Stimulated activated effector memory CD8-positive, alpha-beta T cell treated with anti-CD3 and anti-CD28 coated beads, Interleukin-12 subunit alpha, Interleukin-12 subunit beta, amount 100 ng/mL, for 72 hours (primary cell): Measurements from ENCODE around the gene FITM2.
A peak's percentile ranks its signal among the peaks of the same experiment; 100 is the strongest.

Source experiments
- ATAC-seq: fragments of 150-1000 bp; cut with Tn5 transposase; 2 replicates; pipeline ENCODE4 v1.10.0; 2021
- DNase-seq, 2 donors: peaks; one replicate each; pipeline ENCODE4 v3.0.0; 2021 to 2022; ENCODE audit warnings: low spot score in 2 of 2
- H3K27ac Mint-ChIP-seq: one replicate; pipeline ENCODE4 v1.8.0; 2022; ENCODE audit warnings: mild to moderate bottlenecking, mixed read lengths
- H3K36me3 Mint-ChIP-seq: one replicate; pipeline ENCODE4 v1.8.0; 2022; ENCODE audit warnings: mild to moderate bottlenecking, mixed read lengths
- H3K4me1 Mint-ChIP-seq: one replicate; pipeline ENCODE4 v1.8.0; 2022; ENCODE audit warnings: mixed read lengths
- H3K4me3 Mint-ChIP-seq: one replicate; pipeline ENCODE4 v1.8.0; 2022; ENCODE audit warnings: mild to moderate bottlenecking, mixed read lengths
- H3K9me3 Mint-ChIP-seq: one replicate; pipeline ENCODE4 v1.8.0; 2022; ENCODE audit warnings: mixed read lengths

Gene FITM2

DNA sequence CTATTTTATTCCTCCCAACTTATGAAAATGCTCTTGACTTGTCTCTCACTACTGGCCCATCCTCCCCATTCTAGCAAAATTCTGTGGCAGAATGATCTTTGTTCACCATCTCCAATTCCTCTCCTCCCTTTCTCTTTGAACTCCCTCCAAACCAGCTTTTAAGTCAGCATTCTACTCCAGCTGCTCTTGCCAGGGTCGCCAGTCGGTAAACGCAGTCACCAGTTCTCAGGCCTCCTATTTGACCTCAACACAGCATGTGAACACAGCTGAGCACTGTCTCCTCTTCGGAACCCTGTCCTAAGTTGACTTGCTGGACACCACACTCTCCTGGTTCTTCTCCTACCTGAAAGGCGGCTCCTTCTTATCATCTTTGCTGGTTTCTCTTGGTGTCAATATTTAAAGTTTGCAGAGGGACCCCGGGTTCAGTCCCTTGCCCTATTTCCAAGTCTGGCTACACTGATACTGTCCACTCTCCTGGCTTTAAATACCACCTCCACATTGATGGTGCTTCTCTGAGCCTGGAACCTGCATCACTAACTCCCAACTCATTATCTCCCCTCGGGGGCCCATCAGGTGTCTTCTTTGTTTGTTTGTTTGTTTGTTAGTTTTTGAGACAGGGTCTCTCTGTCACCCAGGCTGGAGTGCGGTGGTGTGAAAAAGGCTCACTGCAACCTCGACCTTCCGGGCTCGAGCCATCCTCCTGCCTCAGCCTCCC, 36.5 kb downstream of the FITM2 start:
- ATAC-seq (no peak), DNase-seq (no peak)
- no peak overlapping the region for H3K27ac Mint-ChIP-seq
- no peaks in the 10 kb centered on the region for H3K36me3 Mint-ChIP-seq
- H3K4me3 Mint-ChIP-seq, result no peak overlapping the region
- no peaks in the 10 kb centered on the region for H3K9me3 Mint-ChIP-seq
- H3K4me1 Mint-ChIP-seq, result no peaks in the 10 kb centered on the region

GRCh38 chr20:44273231-44274215, 37.5 kb downstream of the FITM2 start:
- Mint-ChIP-seq H3K4me3 (no peak overlapping the region), H3K9me3 (no peaks in the 10 kb centered on the region), H3K4me1 (no peaks in the 10 kb centered on the region), H3K27ac (no peak overlapping the region), H3K36me3 (no peaks in the 10 kb centered on the region)
- peak; percentile 63 for ATAC-seq
- no peak for DNase-seq

GRCh38 chr20:44271915-44272663, 38.9 kb downstream of the FITM2 start:
- no peak overlapping the region for H3K27ac Mint-ChIP-seq
- no peak for DNase-seq
- no peaks in the 10 kb centered on the region for H3K9me3 Mint-ChIP-seq
- H3K4me1 Mint-ChIP-seq, result no peaks in the 10 kb centered on the region
- H3K36me3 Mint-ChIP-seq, result no peaks in the 10 kb centered on the region
- no peak for ATAC-seq
- H3K4me3 Mint-ChIP-seq, result no peak overlapping the region

- H3K27ac Mint-ChIP-seq, result no peak overlapping the region
- H3K4me3 Mint-ChIP-seq, result no peak overlapping the region
- H3K9me3 Mint-ChIP-seq, result no peaks in the 10 kb centered on the region
- DNase-seq (no peak), ATAC-seq (no peak)
- no peaks in the 10 kb centered on the region for H3K36me3 Mint-ChIP-seq
- no peaks in the 10 kb centered on the region for H3K4me1 Mint-ChIP-seq
Measured at GRCh38 chr20:44268802-44269201, 42.2 kb downstream of the FITM2 start.

DNA sequence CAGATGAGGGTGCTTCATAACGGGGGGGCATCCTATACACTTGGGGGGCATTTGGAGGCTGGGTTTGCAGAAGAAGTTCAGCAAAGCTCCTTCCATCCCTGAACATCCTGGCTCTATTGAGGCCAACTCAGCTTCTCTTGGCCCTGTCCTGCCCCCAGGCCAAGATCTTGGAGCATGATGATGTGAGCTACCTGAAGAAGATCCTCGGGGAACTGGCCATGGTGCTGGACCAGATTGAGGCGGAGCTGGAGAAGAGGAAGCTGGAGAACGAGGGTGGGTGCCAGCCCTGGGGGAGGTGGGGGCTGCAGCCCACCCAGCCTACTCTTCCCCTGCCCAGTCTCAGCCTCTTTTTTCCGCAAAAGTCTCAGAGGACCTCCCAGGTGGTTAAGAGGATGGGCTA, 46.7 kb downstream of the FITM2 start:
- Mint-ChIP-seq H3K27ac (no peak overlapping the region), H3K4me3 (no peak overlapping the region), H3K9me3 (no peaks in the 10 kb centered on the region), H3K4me1 (no peaks in the 10 kb centered on the region), H3K36me3 (no peaks in the 10 kb centered on the region)
- DNase-seq, result no peak
- no peak for ATAC-seq

DNA sequence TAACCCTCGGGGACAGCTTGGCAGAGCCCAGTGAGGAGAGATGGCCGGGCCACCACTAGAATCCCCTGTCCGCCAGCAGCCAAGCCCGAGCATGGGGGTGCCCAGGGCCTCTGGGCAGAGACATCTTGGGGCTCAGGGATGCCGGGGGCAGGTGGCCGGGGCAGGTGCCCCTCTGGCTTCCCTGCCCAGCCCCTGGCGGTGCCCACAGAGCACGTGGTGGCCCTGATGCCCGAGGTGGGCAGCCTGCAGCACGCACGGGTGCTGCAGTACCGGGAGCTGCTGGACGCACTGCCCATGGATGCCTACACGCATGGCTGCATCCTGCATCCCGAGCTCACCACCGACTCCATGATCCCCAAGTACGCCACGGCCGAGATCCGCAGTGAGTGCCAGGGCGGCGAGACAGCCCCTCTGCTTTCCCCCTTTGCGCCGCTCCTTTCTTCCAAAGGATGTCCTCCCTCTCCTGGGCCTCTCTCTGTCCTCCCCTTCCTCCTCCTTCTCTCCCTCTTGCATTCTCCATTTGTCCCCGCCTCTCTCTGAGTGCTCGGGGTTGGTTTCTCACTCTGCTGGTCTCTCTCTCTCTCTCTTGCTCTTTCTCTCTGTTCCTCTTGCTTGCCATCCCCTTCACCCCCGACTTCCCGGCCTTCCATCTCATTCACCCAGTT, 52.6 kb downstream of the FITM2 start:
- DNase-seq, result no peak
- H3K4me3 Mint-ChIP-seq, result no peak overlapping the region
- no peak overlapping the region for H3K27ac Mint-ChIP-seq
- no peaks in the 10 kb centered on the region for H3K9me3 Mint-ChIP-seq
- H3K4me1 Mint-ChIP-seq, result peaks cover 6% of the 10 kb centered on the region
- no peak for ATAC-seq
- H3K36me3 Mint-ChIP-seq, result no peaks in the 10 kb centered on the region

DNA sequence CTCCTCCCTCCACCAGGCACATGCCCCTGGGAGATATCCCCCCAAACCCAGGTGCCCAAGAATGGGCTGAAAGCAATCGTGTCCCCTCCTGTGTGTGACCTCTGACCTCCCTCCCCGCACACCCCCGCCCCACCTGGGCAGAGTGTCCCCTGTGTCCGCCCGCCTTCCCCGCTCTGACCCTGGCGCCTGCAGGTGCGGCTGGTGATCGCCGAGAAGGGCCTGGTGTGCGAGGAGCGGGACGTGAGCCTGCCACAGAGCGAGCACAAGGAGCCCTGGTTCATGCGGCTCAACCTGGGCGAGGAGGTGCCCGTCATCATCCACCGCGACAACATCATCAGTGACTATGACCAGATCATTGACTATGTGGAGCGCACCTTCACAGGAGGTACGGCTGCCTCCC, 54.0 kb downstream of the FITM2 start:
- Mint-ChIP-seq H3K36me3 (no peaks in the 10 kb centered on the region), H3K4me1 (peaks cover 6% of the 10 kb centered on the region), H3K9me3 (no peaks in the 10 kb centered on the region), H3K27ac (no peak overlapping the region), H3K4me3 (no peak overlapping the region)
- DNase-seq, result no peak
- no peak for ATAC-seq

- DNase-seq (no peak), ATAC-seq (no peak)
- Mint-ChIP-seq H3K9me3 (no peaks in the 10 kb centered on the region), H3K4me1 (peaks cover 6% of the 10 kb centered on the region), H3K4me3 (no peak overlapping the region), H3K36me3 (no peaks in the 10 kb centered on the region), H3K27ac (no peak overlapping the region)
Measured at GRCh38 chr20:44255942-44256341, 55.1 kb downstream of the FITM2 start.

DNA sequence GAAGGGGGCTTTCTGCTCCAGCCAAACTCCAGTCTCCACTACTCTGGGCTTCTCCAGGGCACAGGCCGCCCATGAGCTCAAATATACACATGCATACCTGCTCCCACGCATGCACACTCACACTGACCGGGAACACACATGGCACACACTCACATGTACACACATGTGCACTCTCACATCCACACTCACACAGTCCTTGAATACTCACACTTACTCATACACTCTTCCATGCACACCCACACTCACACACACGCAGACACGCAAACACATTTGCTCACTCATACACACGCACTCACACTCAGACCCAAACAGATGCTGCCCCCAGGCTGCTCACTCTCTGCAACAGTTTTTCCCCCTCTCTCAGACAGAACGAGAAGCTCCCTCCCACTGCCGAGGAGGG, 56.9 kb downstream of the FITM2 start:
- no peaks in the 10 kb centered on the region for H3K36me3 Mint-ChIP-seq
- DNase-seq, result no peak
- H3K27ac Mint-ChIP-seq, result no peak overlapping the region
- no peak overlapping the region for H3K4me3 Mint-ChIP-seq
- H3K4me1 Mint-ChIP-seq, result peaks cover 6% of the 10 kb centered on the region
- H3K9me3 Mint-ChIP-seq, result no peaks in the 10 kb centered on the region
- ATAC-seq, result peak; percentile 24

DNA sequence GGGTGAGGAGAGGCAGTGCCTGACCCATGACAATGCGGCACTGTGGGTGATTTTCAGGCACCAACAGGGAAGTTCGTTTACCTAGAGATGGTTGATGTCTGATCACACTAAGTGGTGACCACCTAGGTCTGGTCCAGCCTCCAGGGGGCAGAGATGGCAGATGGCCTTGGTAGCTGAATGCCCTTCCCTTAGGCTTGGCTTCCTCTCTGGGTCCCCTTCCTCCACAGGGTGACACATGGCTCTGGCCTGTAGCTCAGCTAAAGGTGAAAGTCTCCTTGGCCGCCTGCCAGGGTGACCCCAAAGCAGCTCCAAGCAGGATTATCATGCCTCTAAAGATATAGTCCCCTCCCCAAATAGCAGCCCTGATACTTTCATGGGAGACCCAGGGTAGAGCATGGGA, 57.5 kb downstream of the FITM2 start:
- Mint-ChIP-seq H3K36me3 (no peaks in the 10 kb centered on the region), H3K4me1 (peaks cover 2% of the 10 kb centered on the region), H3K9me3 (no peaks in the 10 kb centered on the region), H3K27ac (no peak overlapping the region), H3K4me3 (no peak overlapping the region)
- DNase-seq (no peak), ATAC-seq (no peak)
